Right lobe of liver (tissue), 6 donors: ENCODE data around the gene LIMS1. TPM values are rescaled to one million over a fixed set of nuclear protein-coding genes. Genes with fewer than 3 reads are reported as not detected.

Experiments
- ATAC-seq, 4 donors: fragments of 200-7000 bp; cut with Tn5 transposase; one replicate each; pipeline ENCODE4 v1.9.1; 2020; ENCODE audit warnings: mild to moderate bottlenecking in 4 of 4, moderate library complexity in 4 of 4
- DNase-seq, 3 donors: peaks; one replicate each; pipeline ENCODE4 v3.0.0-alpha.2; 2020
- H3K27ac ChIP-seq, 3 donors: fragments of 200-600 bp; one replicate each; pipeline ENCODE4 v1.8.0; 2022
- H3K27me3 ChIP-seq, 2 donors: fragments of 200-600 bp; one replicate each; pipeline ENCODE4 v1.8.0; 2022
- H3K36me3 ChIP-seq, 4 donors: fragments of 200-600 bp; sonication (generic) in 1 of 4; one replicate each; pipeline versions ENCODE4 v1.5.1 to v1.8.0; 2017 to 2022; ENCODE audit warnings: control low read depth in 1 of 4
- H3K4me1 ChIP-seq, 4 donors: fragments of 200-600 bp; sonication (generic) in 1 of 4; one replicate each; pipeline versions ENCODE4 v1.5.1 to v1.8.0; 2017 to 2022; ENCODE audit warnings: control low read depth in 1 of 4
- H3K4me3 ChIP-seq, 3 donors: fragments of 200-600 bp; one replicate each; pipeline ENCODE4 v1.8.0; 2022
- H3K9me3 ChIP-seq, 4 donors: fragments of 200-600 bp; sonication (generic) in 1 of 4; one replicate each; pipeline versions ENCODE4 v1.5.1 to v1.8.0; 2017 to 2022; ENCODE audit warnings: control low read depth in 1 of 4
- CTCF ChIP-seq, 4 donors: fragments of 200-600 bp in 3 of 4; fragments of 450-650 bp in 1 of 4; IDR thresholded peaks; one replicate each; pipeline versions ENCODE4 v1.5.1 to v1.8.0; 2016 to 2022; ENCODE audit warnings: antibody characterized with exemption in 4 of 4, mild to moderate bottlenecking in 2 of 4
- POLR2A ChIP-seq: fragments of 450-650 bp; IDR thresholded peaks from one replicate; pipeline ENCODE4 v1.6.1; 2017; ENCODE audit warnings: antibody characterized with exemption, mild to moderate bottlenecking
- WGBS: methylation state at CpG from one replicate; pipeline ENCODE4 v1.1.6; 2018; ENCODE audit warnings: low coverage, low lambda C conversion rate; ENCODE audit not compliant: insufficient coverage; ENCODE audit errors: missing lambda C conversion rate; 5-methylcytosine and 5-hydroxymethylcytosine counted together
- intact Hi-C, 2 donors: fragments of 100-400 bp; cut with DNase I; formaldehyde crosslinking; loops; one replicate each; pipeline versions ENCODE4 v1.11.2 to v1.14.1; 2022
- long read RNA-seq: library from polyadenylated mRNA; unstranded; transcript quantifications from one replicate; pipeline ENCODE4 v2.0.0, GENCODE V29; 2019
- total RNA-seq, 6 experiments: library from RNA; depleted of rRNA in 2 of 6; stranded (reverse); fragments of >200 nt in 2 of 6; fragmentation: NEBNext Ultra II Directional in 3 of 6; extraction: Animal tissue kit (Norgen Biotek cat#: 25700) in 3 of 6; gene quantifications; one replicate each; pipeline versions ENCODE4 v1.1.0 to v1.2.4, GENCODE V29; 2016 to 2023
- donor health status: DM: no; HTN: yes; CAD: no.
- donor health status: DM: no; HTN: no; CAD: no.
- donor health status: DM: no; HTN: no; CAD: no.
- donor health status: DM: no; HTN: yes; CAD: no.
- donor health status: DM: no; HTN: yes; CAD: no.

Gene LIMS1
- 10 to 100 TPM; 15.7 to 33.0 (median 18.7) TPM for total RNA-seq
- long read RNA-seq, full-length matches to known transcripts, result 2 of 2 reads
- long read RNA-seq, partial matches to known transcripts, result 0 of 2 reads
- long read RNA-seq, other reads (novel, unspliced or antisense), result 0 of 2 reads

- ATAC-seq, result peak; percentile 91 to 97 (median 94)
- peak; percentile 95 to 96 (median 95) for DNase-seq
- Histone ChIP-seq H3K4me3 (peak within 1 kb of the TSS; percentile 67 to 85 (median 80)), H3K4me1 (peaks cover 0 to 15% (median 0%) of the 10 kb centered on the region in 4 donors), H3K27me3 (no peaks in the 10 kb centered on the region), H3K36me3 (no peaks in the 10 kb centered on the region), H3K9me3 (no peaks in the 10 kb centered on the region), H3K27ac (peak within 1 kb of the TSS; percentile 91 to 94 (median 94))
- intact Hi-C loops, result no loop called here
- WGBS, result 2% methylated on average over 11 of the region's 87 CpGs
- TF ChIP-seq CTCF (IDR thresholded peaks at IDR 0.05) (peak in 1 of 4 donors; percentile 9), POLR2A (peak; percentile 76)
Observed at GRCh38 chr2:108533832-108534583, at the start of gene LIMS1. LIMS1 (plus strand) TSS chr2:108534470; CDS start chr2:108534563, 93 bp downstream.

- WGBS, result 89% methylated on average over 1 of the region's 2 CpGs
- DNase-seq, result no peak
- intact Hi-C loops, result no loop called here
Observed at GRCh38 chr2:108485253-108485652, 49.0 kb upstream of the LIMS1 start.

GRCh38 chr2:108490506-108491122 lies 43.7 kb upstream of the LIMS1 start:
- DNase-seq (no peak), ATAC-seq (no peak)
- H3K4me1 ChIP-seq, result peaks cover 0 to 8% (median 0%) of the 10 kb centered on the region in 4 donors
- H3K27me3 ChIP-seq, result no peaks in the 10 kb centered on the region
- H3K27ac ChIP-seq, result no peak overlapping the region
- no peaks in the 10 kb centered on the region for H3K9me3 ChIP-seq
- no peak overlapping the region for H3K4me3 ChIP-seq
- intact Hi-C loops, result no loop called here
- peaks cover 4 to 41% (median 8%) of the 10 kb centered on the region in 4 donors for H3K36me3 ChIP-seq
- no peak for TF ChIP-seq CTCF (IDR thresholded peaks at IDR 0.05)
- TF ChIP-seq POLR2A, result no peak

More at GRCh38 chr2:108485253-108485652, 49.0 kb upstream of the LIMS1 start:
- ATAC-seq, result no peak
- H3K9me3 ChIP-seq, result no peaks in the 10 kb centered on the region
- peaks cover 5 to 57% (median 13%) of the 10 kb centered on the region in 4 donors for H3K36me3 ChIP-seq
- H3K4me1 ChIP-seq, result no peaks in the 10 kb centered on the region
- H3K27ac ChIP-seq, result no peak overlapping the region
- no peak overlapping the region for H3K4me3 ChIP-seq
- H3K27me3 ChIP-seq, result no peaks in the 10 kb centered on the region
- TF ChIP-seq CTCF (IDR thresholded peaks at IDR 0.05) (no peak), POLR2A (no peak)

GRCh38 chr2:108491848-108492247 lies 42.4 kb upstream of the LIMS1 start:
- DNase-seq, result no peak
- intact Hi-C loops, result no loop called here
- TF ChIP-seq CTCF (IDR thresholded peaks at IDR 0.05) (no peak), POLR2A (no peak)
- Histone ChIP-seq H3K9me3 (no peaks in the 10 kb centered on the region), H3K27ac (no peak overlapping the region), H3K4me1 (peaks cover 0 to 8% (median 0%) of the 10 kb centered on the region in 4 donors), H3K27me3 (no peaks in the 10 kb centered on the region), H3K4me3 (no peak overlapping the region), H3K36me3 (peaks cover under 1 to 33% (median 8%) of the 10 kb centered on the region in 4 donors)
- ATAC-seq, result no peak
